LNCaP clone FGC (cell line): ENCODE data around the gene DCUN1D1.

Source experiments
- DNase-seq: peaks from one replicate; pipeline ENCODE4 v3.0.0-alpha.2; 2011; ENCODE audit warnings: low read depth
- H3K4me3 ChIP-seq: 2 replicates; pipeline ENCODE4 v1.5.1; 2011; ENCODE audit warnings: mild to moderate bottlenecking, low read depth, low read length, control low read depth
- TF ChIP-seq, protein P1 (sequence below): IDR thresholded peaks from 2 replicates; pipeline ENCODE4 v1.5.1; 2012; ENCODE audit warnings: mild to moderate bottlenecking; ENCODE audit not compliant: control insufficient read depth, insufficient read depth; ENCODE audit errors: extremely low read depth

DCUN1D1 gene

DNA sequence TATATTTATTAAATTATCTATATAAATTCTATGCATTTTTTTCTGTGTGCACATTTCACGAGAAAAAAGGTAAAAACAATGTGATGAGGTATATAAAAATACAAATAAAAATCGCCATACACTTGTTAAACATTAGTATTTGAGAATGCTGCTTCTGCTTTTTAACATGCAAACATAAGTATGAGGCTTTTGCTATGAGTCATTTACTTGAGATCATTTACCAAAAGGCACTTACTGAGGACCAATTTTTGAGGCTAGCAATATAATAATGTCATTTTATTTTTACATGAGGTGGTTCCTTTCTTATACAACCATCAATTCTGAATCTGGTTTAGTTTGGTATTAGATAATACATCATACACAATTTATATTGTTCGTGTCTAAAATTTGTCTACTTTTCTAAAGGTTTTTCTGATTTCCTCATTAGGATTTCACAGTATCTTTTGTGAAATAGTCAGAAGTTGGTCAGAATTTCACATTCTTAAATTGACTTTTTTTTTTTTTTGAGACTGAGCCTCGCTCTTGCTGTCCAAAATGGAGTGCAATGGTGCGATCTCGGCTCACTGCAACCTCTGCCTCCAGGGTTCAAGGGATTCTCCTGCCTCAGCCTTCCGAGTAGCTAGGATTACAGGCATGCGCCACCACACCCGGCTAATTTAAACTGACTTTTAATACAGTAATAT is 25.6 kb downstream of the DCUN1D1 start:
- no peak overlapping the region for H3K4me3 ChIP-seq
- no peak for DNase-seq
- TF ChIP-seq, protein P1, sequence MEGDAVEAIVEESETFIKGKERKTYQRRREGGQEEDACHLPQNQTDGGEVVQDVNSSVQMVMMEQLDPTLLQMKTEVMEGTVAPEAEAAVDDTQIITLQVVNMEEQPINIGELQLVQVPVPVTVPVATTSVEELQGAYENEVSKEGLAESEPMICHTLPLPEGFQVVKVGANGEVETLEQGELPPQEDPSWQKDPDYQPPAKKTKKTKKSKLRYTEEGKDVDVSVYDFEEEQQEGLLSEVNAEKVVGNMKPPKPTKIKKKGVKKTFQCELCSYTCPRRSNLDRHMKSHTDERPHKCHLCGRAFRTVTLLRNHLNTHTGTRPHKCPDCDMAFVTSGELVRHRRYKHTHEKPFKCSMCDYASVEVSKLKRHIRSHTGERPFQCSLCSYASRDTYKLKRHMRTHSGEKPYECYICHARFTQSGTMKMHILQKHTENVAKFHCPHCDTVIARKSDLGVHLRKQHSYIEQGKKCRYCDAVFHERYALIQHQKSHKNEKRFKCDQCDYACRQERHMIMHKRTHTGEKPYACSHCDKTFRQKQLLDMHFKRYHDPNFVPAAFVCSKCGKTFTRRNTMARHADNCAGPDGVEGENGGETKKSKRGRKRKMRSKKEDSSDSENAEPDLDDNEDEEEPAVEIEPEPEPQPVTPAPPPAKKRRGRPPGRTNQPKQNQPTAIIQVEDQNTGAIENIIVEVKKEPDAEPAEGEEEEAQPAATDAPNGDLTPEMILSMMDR: no peak

DNA sequence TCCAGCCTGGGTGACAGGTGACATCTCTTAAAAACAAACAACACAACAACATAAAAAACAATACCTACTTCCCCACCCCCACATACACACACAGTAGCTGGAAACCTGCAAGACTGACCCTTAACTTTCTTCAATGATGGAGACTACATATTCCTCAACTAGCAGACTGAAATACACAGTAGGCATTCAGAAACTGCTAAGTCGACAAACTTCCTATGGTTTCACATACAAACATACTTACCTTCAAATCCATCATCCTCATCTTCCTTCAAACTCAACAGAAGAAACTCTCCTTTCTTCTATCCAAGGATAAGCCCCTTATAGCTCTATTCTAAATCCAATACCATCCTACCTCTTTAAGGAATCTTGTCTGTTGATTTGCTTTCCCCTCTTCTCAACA is 30.6 kb downstream of the DCUN1D1 start:
- H3K4me3 ChIP-seq: no peak overlapping the region
- TF ChIP-seq, protein P1: no peak
- no peak for DNase-seq

DNA sequence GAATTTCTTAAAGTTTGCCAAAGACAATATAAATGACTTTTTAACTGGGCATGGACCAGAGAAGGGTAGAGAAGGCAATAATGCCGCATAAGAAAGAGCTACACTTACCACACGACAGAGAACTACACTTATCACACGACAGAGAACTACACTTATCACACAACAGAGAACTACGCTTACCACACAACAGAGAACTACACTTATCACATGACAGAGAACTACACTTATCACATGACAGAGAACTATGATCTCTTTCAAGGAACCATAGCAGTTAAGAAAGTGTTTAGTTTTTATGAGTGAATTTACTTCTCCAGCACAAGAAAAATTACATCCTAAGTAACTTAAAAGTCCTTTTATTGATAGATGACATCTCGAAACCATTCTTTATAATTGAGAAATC is 32.0 kb downstream of the DCUN1D1 start:
- TF ChIP-seq, protein P1: no peak
- no peak for DNase-seq
- no peak overlapping the region for H3K4me3 ChIP-seq

DNA sequence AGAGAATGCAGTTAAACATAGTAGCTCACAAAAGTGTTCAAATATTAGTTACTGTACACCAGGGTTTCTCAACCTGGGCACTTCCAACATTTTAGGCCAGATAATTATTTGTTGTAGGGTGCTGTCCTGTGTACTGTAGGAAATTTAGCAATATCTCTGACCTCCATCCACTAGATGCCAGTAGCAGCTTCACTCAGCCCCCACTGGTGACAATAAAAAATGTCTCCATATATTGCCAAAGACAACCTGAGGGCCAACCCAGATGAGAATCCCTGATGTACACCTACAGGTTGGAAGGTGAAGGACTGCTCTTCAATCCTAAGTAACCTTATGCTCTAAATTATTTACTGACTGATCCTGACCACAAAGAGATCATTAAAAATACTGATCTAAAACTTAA is 32.5 kb downstream of the DCUN1D1 start:
- no peak overlapping the region for H3K4me3 ChIP-seq
- DNase-seq: no peak
- TF ChIP-seq, protein P1: no peak

DNA sequence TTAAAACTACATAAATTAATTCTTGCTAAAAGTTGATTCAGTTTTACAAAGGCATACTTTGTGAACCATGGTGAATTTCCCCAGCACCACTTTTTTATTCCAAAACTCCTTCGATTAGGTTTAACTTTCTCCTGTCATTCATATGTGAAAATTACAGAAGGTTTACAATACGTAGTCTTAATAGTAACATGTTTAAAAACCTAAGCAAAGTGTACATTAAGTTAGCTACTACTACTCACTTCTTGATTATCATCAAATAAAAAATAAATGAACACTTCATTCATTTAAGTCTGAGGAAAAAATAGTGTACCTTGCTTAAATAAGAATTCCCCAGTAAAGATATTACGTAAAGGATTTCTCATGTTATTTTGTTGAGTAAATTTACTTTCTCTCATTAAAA is 38.6 kb downstream of the DCUN1D1 start:
- DNase-seq: no peak
- TF ChIP-seq, protein P1: no peak
- H3K4me3 ChIP-seq: no peak overlapping the region

DNA sequence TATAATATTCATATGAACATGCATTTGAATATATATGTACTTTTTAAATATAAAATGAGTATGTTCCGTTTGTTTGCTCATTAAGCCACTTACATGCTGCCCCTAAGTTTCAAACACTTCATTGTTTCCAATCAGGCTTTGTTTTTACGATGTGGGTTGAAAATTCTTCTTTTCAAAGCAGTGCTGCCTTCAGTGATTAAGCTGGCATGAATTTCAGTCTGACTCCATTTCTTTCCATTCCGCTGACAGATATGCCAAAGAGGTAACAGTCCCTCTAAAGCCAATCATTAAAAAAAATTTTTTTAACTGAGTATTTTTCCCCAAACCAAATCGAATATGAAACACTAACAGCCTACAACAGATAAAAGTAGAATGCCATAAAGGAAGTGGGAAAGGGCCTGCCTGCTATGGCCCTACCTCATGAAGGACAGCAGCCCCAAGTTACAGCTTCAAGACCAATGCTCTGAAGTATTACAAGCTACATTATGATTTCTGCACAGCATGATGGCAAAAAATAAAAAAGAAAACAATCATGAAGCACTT is 40.0 kb downstream of the DCUN1D1 start:
- no peak overlapping the region for H3K4me3 ChIP-seq
- no peak for DNase-seq
- TF ChIP-seq, protein P1: no peak

DNA sequence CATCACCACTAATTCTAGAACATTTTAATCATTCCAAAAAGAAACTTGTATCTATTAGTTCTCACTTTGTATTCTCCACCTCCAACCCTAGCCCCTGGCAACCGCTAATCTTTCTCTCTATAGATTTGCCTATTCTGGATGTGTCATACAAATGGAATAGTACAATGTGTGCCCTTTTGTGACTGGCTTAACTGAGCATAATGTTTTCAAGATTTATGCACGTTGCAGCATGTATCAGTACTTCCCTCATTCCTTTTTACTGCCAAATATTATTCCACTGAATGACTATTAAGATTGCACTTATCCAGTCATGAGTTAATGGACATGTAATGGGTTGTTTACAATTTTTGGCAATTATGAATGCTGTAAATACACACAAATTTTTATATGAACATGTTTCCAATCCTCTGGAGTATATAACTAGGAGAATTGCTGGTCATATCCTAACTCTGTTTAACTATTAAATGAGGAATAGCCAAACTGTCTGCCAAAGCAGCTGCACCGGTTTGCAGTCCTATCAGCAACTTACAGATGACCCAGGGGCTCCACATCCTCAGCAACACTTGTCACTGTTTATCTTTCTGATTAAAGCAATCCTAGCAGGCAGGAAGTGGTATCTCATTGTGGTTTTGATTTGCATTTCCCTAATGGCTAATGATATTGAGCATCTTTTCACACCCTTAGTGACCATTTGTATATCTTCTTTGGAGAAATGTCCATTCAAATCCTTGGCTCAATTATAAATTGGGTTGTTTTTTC is 42.9 kb downstream of the DCUN1D1 start:
- TF ChIP-seq, protein P1: no peak
- H3K4me3 ChIP-seq: no peak overlapping the region
- no peak for DNase-seq
